ENCODE measurements around the gene IPO8.

IPO8 gene

GRCh38 chr12:30729547-30729946 is 33.9 kb upstream of the IPO8 start:
- Histone ChIP-seq H3K27ac (no peak overlapping the region), H3K4me3 (no peak overlapping the region)
- DNase-seq (ENCODE audit: low spot score) = no peak
- no peak for TF ChIP-seq CTCF (IDR thresholded peaks at IDR 0.05)

GRCh38 chr12:30726647-30727046 is 31.0 kb upstream of the IPO8 start:
- no peak for DNase-seq (ENCODE audit: low spot score)
- H3K4me3 ChIP-seq = no peak overlapping the region
- H3K27ac ChIP-seq = no peak overlapping the region
- no peak for TF ChIP-seq CTCF (IDR thresholded peaks at IDR 0.05)

GRCh38 chr12:30725739-30726138 is 30.1 kb upstream of the IPO8 start:
- no peak for DNase-seq (ENCODE audit: low spot score)
- H3K27ac ChIP-seq = no peak overlapping the region
- no peak for TF ChIP-seq CTCF (IDR thresholded peaks at IDR 0.05)
- H3K4me3 ChIP-seq = no peak overlapping the region

- no peak for TF ChIP-seq CTCF (IDR thresholded peaks at IDR 0.05)
- no peak for DNase-seq (ENCODE audit: low spot score)
- Histone ChIP-seq H3K4me3 (no peak overlapping the region), H3K27ac (no peak overlapping the region)
Measured at GRCh38 chr12:30719060-30719459, 23.4 kb upstream of the IPO8 start.

GRCh38 chr12:30707613-30708342 is 12.1 kb upstream of the IPO8 start:
- no peak for TF ChIP-seq CTCF (IDR thresholded peaks at IDR 0.05)
- DNase-seq (ENCODE audit: low spot score) = no peak
- no peak overlapping the region for H3K27ac ChIP-seq

GRCh38 chr12:30706476-30706875 is 10.8 kb upstream of the IPO8 start:
- no peak for TF ChIP-seq CTCF (IDR thresholded peaks at IDR 0.05)
- DNase-seq (ENCODE audit: low spot score) = no peak
- no peak overlapping the region for H3K27ac ChIP-seq
- H3K4me3 ChIP-seq = no peak overlapping the region

More at GRCh38 chr12:30707613-30708342, 12.1 kb upstream of the IPO8 start:
- H3K4me3 ChIP-seq = no peak overlapping the region

- Histone ChIP-seq H3K4me3 (no peak overlapping the region), H3K27ac (no peak overlapping the region)
- no peak for DNase-seq (ENCODE audit: low spot score)
- TF ChIP-seq CTCF (IDR thresholded peaks at IDR 0.05) = no peak
Measured at GRCh38 chr12:30701056-30701455, 5.4 kb upstream of the IPO8 start.

Measured in coronary artery (tissue), 2 donors.